GM06990 (cell line): ENCODE data around the gene NDUFB8.

Source experiments
- DNase-seq: peaks from one replicate; pipeline ENCODE4 v3.0.0-alpha.2; 2011; ENCODE audit not compliant: insufficient read length; ENCODE audit errors: extremely low read depth
- H3K27me3 ChIP-seq: replicated peaks from 2 replicates; pipeline ENCODE4 v1.6.0; 2011; ENCODE audit warnings: low read length; ENCODE audit not compliant: control insufficient read depth, insufficient read depth
- H3K36me3 ChIP-seq: 2 replicates; pipeline ENCODE4 v1.5.1; 2011; ENCODE audit warnings: low read length; ENCODE audit not compliant: control insufficient read depth, insufficient read depth
- H3K4me3 ChIP-seq: replicated peaks from 2 replicates; pipeline ENCODE4 v1.5.1; 2011; ENCODE audit warnings: low read depth, mild to moderate bottlenecking, control low read depth, low read length
- TF ChIP-seq, protein P1 (sequence below): IDR thresholded peaks from 2 replicates; pipeline ENCODE4 v1.5.1; 2011; ENCODE audit warnings: low read length, control low read depth, mild to moderate bottlenecking, inconsistent platforms; ENCODE audit not compliant: insufficient read depth, poor library complexity, severe bottlenecking

The NDUFB8 gene

DNA sequence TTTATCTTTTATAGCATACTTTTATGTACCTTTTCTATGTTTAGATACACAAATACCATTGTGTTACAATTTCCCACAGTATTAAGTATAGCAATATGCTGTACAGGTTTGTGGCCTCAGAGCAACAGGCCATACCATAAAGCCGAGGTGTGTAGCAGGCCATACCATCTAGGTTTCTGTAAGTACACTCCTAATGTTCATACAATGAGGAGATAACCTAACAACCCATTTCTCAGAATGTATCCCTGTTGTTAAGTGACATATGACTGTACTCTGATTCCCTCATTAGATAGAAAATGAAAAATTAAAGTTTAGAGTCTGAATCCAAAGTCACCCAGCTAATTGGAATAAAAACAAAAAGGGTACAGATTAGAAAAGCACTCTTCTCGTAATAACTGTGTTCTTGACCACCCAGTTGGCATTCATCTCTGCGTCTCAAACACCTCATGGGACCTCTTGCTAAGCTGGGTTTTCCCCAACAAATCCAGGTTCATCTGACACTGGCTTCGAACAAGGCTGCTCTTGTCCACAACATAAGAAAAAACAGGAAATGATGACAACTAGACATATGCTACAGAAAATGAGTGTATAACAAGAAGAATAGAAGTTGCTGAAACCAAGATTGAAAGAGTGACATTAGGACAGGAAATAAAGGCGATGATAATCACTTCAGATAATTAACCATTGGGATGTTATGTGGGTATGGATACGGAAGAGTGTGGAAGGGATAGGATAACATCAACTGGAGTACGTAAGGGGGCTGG is 1.4 kb downstream of the NDUFB8 start:
- Histone ChIP-seq H3K36me3 (peaks cover 23% of the 10 kb centered on the region), H3K27me3 (no peaks in the 10 kb centered on the region), H3K4me3 (peak overlapping the region; percentile 98)
- no peak for DNase-seq
- TF ChIP-seq, protein P1, sequence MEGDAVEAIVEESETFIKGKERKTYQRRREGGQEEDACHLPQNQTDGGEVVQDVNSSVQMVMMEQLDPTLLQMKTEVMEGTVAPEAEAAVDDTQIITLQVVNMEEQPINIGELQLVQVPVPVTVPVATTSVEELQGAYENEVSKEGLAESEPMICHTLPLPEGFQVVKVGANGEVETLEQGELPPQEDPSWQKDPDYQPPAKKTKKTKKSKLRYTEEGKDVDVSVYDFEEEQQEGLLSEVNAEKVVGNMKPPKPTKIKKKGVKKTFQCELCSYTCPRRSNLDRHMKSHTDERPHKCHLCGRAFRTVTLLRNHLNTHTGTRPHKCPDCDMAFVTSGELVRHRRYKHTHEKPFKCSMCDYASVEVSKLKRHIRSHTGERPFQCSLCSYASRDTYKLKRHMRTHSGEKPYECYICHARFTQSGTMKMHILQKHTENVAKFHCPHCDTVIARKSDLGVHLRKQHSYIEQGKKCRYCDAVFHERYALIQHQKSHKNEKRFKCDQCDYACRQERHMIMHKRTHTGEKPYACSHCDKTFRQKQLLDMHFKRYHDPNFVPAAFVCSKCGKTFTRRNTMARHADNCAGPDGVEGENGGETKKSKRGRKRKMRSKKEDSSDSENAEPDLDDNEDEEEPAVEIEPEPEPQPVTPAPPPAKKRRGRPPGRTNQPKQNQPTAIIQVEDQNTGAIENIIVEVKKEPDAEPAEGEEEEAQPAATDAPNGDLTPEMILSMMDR, result no peak

DNA sequence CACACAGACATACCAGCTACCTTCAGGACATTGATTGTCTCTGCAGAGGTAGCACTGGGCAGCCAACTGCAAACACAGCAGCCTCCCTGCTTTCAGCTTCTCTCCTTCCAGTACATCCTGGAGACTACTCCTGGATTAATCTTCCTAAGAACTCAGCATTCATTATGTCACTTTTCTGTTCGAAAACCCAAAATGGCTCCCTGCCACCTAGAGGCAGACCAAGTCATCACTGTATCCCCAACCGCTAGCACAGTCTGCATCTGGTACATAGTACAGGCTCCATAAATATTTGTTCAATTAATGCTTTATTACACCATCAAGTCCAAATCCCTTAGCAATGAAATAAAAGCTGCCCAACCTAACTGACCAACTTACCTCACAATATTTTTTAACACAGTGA is 5.0 kb downstream of the NDUFB8 start:
- no peak overlapping the region for H3K4me3 ChIP-seq
- TF ChIP-seq, protein P1, result no peak
- H3K27me3 ChIP-seq, result no peaks in the 10 kb centered on the region
- no peak for DNase-seq
- H3K36me3 ChIP-seq, result peaks cover 23% of the 10 kb centered on the region

DNA sequence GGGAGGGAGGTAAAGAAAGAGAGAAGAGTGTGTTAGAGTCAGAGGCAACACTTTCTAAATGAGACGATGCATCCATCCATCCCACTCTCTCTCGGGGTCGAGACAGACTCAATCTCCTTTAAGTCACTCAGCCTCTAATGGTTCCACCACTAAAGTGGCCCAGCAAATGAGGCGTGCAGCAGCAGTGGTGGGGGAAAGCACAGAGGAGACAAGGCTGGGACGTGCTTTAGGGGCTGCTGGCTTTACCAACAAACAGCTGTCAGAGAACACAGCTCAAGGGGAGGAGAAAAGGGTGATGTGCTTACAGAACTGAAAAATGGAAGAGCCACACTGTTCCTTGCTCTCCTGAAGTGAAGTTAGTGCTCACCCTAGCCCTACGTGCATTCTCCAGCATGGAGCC is 5.5 kb downstream of the NDUFB8 start:
- peaks cover 23% of the 10 kb centered on the region for H3K36me3 ChIP-seq
- H3K27me3 ChIP-seq, result no peaks in the 10 kb centered on the region
- no peak for DNase-seq
- H3K4me3 ChIP-seq, result no peak overlapping the region
- TF ChIP-seq, protein P1, result no peak

DNA sequence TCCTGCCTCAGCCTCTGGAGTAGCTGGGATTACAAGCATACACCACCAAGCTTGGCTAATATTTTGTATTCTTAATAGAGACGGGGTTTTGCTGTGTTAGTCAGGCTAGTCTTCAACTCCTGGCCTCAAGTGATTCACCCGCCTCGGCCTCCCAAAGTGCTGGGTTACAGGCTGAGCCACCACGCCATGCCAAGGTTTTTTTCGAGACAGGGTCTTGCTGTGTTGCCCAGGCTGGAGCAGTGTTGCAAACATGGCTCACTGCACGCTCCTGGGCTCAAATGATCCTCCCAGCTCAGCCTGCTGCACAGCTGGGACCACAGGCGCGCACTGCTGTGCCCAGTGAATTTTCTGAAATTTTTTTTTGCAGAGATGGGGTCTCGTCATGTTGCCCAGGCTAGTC is 6.7 kb downstream of the NDUFB8 start:
- peaks cover 23% of the 10 kb centered on the region for H3K36me3 ChIP-seq
- no peaks in the 10 kb centered on the region for H3K27me3 ChIP-seq
- H3K4me3 ChIP-seq, result no peak overlapping the region
- DNase-seq, result no peak
- TF ChIP-seq, protein P1, result no peak

DNA sequence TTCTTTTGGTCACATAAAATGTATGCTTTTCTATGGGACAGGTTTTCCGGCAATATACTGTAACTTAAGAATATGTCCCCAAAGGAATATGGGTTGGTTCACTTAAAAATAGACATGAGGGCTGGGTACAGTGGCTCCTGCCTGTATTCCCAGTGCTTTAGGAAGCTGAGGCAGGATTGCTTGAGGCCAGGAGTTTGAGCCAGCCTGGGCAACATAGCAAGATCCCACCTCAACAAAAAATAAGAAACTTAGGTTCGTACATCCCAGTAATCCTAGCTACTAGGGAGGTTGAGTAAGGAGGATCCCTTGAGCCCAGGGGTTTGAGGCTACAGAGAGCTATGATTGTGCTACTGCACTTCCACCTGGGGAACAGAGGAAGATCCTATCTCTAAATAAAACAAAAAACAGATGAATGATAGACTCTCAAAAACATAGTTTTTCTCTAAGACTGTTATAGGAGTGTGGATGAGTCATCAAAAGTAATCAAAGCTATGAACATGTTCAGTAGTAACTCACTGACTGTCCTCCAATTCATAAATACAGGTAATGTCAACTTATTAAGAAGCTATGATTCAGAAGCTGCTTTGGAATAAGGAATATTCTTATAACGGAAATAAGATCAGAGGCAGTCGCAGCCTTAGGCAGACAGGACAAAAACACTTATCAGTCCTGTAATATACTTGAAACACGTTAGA is 7.4 kb downstream of the NDUFB8 start:
- DNase-seq, result no peak
- TF ChIP-seq, protein P1, result no peak
- H3K4me3 ChIP-seq, result no peak overlapping the region
- no peaks in the 10 kb centered on the region for H3K27me3 ChIP-seq
- peaks cover 23% of the 10 kb centered on the region for H3K36me3 ChIP-seq

DNA sequence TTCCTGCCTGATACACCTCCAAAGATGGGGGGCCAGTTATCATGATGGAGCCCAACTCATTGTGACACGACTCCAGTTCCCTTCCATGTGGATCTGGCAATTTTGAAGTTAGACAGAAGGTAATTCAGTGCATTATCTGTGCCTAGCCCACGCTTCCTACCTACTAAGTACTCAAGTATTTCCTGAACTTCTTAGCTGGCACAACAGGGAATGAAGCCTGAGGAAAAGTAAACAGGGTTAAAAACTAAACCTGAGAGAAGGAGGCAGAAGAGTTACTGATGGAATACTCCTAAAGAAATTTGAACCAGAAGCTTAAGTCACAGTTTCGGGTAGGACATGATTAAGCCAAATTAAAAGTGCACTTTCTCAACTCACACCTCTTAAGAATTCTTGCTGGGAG is 8.9 kb downstream of the NDUFB8 start:
- TF ChIP-seq, protein P1, result no peak
- no peak for DNase-seq
- Histone ChIP-seq H3K27me3 (no peaks in the 10 kb centered on the region), H3K36me3 (peaks cover 14% of the 10 kb centered on the region), H3K4me3 (no peak overlapping the region)
